Measurements from ENCODE around the gene GALNT10. TPM values are rescaled to one million over a fixed set of nuclear protein-coding genes. Genes with fewer than 3 reads are reported as not detected.

The GALNT10 gene
- total RNA-seq, 1 donor from 2014 or later: 57.6 TPM

- no peak for TF ChIP-seq CTCF (IDR thresholded peaks at IDR 0.05)
- H3K9me3 ChIP-seq: no peaks in the 10 kb centered on the region
- no peaks in the 10 kb centered on the region for H3K36me3 ChIP-seq
- intact Hi-C loops (cut with DNase I): no loop called here
- DNase-seq (no peak), ATAC-seq (peak; percentile 65 to 80)
- no peak overlapping the region for H3K27ac ChIP-seq
- no peaks in the 10 kb centered on the region for H3K27me3 ChIP-seq (ENCODE audit: low read depth)
- H3K4me1 ChIP-seq: peaks cover 26% of the 10 kb centered on the region
- no peak overlapping the region for H3K4me3 ChIP-seq
Observed at GRCh38 chr5:154273028-154273617, 82.6 kb downstream of the GALNT10 start.

DNA sequence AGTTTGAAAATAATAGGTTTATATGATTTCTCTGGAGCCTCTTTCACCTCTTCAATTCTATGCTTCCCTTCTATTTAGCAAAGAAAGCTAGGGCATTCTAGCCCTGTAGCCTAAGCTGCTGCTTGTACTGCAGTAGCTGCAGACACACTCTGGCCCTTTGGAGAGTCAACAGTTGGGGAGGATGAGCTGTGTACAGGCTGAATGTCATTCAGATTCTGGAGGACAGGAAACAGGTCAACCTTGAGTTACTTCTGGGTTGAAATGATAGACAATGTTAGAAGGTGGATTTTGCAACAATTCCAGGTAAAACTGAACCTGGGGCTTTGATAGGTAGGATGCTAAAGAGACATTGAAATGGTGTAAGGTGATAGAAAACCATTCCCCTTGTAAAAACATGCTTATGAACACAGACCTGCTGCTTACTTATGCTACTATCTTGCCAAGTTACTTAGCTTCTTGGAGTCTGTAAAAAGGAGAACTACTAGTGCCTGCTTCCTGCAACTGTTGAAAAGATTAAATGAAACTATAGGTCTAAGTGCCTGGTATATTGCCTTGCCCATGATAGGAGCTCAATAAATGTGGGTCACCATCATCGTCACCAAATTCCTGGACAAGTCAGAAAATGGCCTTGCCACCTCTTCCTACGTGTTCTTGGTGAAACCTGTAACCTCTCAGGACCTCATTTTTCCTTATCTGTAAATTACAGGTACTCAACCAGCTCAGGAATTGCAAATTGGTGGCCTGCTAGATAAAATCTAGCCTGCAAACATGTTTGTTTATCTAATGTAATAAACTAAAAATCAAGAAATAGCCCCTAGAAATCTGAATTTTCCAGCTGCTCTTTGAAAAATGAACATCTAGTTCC is 83.7 kb downstream of the GALNT10 start:
- no peak for DNase-seq
- no peaks in the 10 kb centered on the region for H3K27me3 ChIP-seq (ENCODE audit: low read depth)
- H3K9me3 ChIP-seq: no peaks in the 10 kb centered on the region
- H3K4me3 ChIP-seq: no peak overlapping the region
- no peak for TF ChIP-seq CTCF (IDR thresholded peaks at IDR 0.05)
- ATAC-seq: no peak
- no peak overlapping the region for H3K27ac ChIP-seq
- no peaks in the 10 kb centered on the region for H3K36me3 ChIP-seq
- intact Hi-C loops (cut with DNase I): no loop called here
- H3K4me1 ChIP-seq: peaks cover 26% of the 10 kb centered on the region

- no peak for TF ChIP-seq CTCF (IDR thresholded peaks at IDR 0.05)
- peaks cover 26% of the 10 kb centered on the region for H3K4me1 ChIP-seq
- intact Hi-C loops (cut with DNase I): no loop called here
- H3K36me3 ChIP-seq: no peaks in the 10 kb centered on the region
- H3K27ac ChIP-seq: no peak overlapping the region
- ATAC-seq (no peak), DNase-seq (no peak)
- no peak overlapping the region for H3K4me3 ChIP-seq
- no peaks in the 10 kb centered on the region for H3K9me3 ChIP-seq
- no peaks in the 10 kb centered on the region for H3K27me3 ChIP-seq (ENCODE audit: low read depth)
Observed at GRCh38 chr5:154274828-154275185, 84.3 kb downstream of the GALNT10 start.

DNA sequence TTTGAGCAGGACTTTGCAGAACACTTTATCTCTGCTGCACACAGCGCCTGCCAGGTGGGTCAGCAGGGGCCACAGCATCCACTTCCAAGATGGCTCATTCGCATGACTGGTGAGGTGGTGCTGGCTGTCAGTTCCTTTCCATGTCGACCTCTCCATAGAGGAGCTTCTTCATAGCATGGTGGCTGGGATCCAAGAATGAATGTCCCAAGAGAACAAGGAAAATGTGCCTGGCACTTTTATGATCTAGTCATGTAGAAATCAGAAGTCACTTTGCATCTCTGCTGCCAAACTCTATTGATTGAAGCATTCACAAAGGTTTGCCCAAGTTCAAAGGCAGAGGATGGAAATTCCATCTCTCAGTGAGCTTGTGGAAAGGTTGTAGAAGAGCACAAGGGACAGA is 85.0 kb downstream of the GALNT10 start:
- Histone ChIP-seq H3K4me3 (no peak overlapping the region), H3K27me3 (ENCODE audit: low read depth) (no peaks in the 10 kb centered on the region), H3K36me3 (no peaks in the 10 kb centered on the region), H3K9me3 (no peaks in the 10 kb centered on the region), H3K4me1 (peaks cover 26% of the 10 kb centered on the region), H3K27ac (no peak overlapping the region)
- ATAC-seq (no peak), DNase-seq (no peak)
- no peak for TF ChIP-seq CTCF (IDR thresholded peaks at IDR 0.05)
- intact Hi-C loops (cut with DNase I): no loop called here

DNA sequence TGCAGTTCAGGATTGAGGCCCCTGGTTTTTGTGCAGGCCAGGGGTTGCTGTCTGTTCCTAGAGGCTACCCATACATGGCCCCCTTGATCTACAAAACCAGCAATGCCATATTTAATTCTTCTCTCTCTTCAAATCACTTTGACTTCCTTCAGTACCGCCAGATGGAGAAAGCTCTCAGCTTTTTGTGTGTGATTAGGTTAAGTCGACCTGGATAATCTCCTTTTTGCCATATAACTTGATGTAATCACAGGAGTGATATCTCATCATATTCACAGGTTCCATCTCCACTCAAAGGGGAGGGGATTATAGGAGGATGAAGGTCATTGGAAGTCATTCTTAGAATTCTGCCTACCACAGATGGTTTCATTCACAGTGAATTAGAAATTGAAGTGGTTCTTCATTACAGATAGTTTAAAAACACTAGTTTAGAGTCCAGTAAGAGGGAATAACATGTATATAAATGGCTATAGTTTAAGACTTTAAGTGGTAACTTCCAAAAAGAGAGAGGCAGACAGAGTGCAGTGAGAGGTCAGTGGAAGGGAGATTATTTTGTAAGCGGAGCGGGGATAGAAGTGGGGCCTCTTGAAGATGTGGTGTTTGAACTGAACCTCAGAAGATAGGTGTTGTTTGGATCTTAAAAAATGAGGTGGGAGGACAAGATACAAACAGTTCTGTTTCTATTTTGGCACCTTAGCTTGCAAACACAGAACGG is 85.9 kb downstream of the GALNT10 start:
- Histone ChIP-seq H3K27ac (no peak overlapping the region), H3K36me3 (no peaks in the 10 kb centered on the region), H3K27me3 (ENCODE audit: low read depth) (no peaks in the 10 kb centered on the region), H3K4me1 (peaks cover 26% of the 10 kb centered on the region), H3K4me3 (no peak overlapping the region), H3K9me3 (no peaks in the 10 kb centered on the region)
- ATAC-seq: no peak
- no peak for TF ChIP-seq CTCF (IDR thresholded peaks at IDR 0.05)
- intact Hi-C loops (cut with DNase I): no loop called here
- DNase-seq: no peak

All from lower lobe of right lung (tissue), 2 donors.